T1000 (cell line): ENCODE measurements around the gene MAN2A2.
"Not testable (repeated sequence)": the region's sequence is repeated elsewhere in the genome, so short reads cannot be mapped to it uniquely, and the experiment has no call there.

Experiments
- DNase-seq: peaks from one replicate; lab custom pipeline; 2025; ENCODE audit warnings: mixed read lengths; lab: John Stamatoyannopoulos, UW

Gene MAN2A2

DNA sequence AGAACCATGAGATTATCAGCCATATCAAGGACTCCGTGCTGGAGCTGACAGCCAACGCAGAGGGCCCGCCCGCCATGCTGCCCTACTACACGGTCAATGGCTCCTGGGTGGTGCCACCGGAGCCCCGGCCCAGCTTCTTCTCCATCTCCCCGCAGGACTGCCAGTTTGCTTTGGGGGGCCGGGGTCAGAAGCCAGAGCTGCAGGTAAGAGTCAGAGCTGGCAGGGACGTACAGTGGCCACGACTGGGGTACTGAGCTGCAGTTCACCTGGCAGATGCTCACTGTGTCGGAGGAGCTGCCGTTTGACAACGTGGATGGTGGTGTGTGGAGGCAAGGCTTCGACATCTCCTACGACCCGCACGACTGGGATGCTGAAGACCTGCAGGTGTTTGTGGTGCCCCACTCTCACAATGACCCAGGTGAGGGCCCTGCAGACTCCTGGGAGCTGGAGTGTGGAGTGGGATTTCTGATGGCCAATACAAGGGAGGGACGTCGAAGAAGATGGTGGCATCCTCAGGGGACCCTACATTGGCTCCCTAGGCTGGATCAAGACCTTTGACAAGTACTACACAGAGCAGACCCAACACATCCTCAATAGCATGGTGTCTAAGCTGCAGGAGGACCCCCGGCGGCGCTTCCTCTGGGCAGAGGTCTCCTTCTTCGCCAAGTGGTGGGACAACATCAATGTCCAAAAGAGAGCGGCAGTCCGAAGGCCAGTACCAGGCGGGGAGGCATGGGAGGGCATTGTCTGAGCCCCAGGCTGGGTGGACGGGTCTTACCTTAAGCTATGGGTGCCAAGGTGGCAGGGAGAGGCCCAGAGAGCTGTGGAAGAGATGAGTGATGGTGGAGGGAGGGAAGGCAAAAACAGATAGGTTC lies 2.4 kb downstream of the MAN2A2 start:
- no peak for DNase-seq

DNA sequence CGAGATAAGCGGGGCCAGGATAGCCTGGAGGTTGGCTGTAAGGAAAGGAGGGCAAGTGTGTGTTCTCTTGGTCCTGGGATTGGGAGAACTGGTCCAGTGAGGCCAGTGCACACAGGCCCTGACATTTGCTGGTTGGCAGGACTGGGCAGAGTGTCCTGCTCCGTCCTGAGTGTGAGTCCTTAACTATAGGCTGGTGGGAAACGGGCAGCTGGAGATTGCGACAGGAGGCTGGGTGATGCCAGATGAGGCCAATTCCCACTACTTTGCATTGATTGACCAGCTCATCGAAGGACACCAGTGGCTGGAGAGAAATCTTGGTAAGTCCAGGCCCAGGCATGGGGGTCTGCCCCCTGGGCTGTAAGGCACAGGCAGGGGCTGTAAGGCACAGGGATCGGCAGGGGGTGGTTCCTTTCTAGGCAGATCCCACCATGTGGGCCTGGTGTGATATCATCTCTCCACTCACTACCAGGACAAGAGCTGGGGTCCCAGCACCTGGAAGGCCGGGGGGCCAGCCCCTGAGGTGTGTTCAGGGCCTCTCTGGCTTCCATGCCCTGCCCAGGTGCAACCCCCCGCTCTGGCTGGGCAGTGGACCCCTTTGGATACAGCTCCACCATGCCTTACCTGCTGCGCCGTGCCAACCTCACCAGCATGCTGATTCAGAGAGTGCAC lies 3.2 kb downstream of the MAN2A2 start:
- DNase-seq: no peak

DNA sequence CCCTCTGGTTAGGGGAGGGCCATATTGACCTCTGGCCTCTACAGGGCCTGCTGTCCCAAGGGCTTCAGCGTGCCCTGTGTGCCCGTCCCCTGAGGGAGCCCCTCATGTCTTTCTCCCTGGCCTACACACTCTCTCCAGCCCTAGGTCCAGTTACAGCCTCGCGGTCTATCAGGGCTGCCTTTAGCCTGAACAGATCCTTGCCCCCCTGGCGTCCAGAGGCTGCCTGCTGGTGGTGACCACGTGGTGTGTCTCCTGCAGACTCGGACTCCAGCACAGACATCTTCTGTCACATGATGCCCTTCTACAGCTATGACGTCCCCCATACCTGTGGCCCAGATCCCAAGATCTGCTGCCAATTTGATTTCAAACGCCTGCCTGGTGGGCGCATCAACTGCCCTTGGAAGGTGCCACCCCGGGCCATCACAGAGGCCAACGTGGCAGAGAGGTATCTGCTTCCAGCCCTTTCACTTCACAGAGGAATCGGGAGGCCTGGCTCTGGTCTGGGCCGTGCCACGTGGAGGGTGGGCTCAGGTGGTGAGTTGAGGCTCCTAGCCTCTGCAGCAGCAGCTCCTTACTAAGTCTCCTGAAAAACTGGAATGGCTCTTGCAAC lies 4.1 kb downstream of the MAN2A2 start:
- DNase-seq: no peak

DNA sequence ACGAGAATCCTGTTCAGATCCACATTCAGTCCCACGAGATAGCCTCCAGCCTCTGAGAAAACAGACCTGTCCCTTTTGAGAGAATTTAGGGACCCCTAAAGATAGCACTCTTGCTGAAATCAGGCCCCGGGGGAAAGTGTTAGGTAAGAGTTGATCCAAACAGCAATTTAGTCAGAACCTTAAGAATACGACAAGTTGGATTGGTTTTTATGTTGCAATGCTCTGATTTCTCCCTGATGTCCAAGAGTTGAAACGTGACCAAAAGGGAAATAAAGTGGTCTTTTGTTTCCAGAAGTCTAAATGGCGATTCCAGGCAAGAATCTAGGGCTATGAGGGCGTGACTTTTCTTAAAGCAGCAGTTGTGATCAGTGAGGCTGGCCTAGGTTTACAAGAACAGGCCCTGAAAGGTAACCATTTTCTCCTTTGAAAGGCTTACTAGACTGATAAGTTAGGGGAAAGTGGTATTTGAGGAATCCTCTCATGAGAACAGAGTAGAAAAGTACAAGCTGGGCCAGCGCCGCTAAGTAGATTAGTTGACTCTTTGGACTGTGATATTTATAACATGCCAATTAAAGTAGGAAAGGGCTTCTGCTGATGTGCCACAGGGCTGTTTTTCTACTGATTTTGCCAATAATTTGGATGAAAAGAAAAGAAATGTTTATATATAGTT lies 4.9 kb downstream of the MAN2A2 start:
- DNase-seq: no peak

DNA sequence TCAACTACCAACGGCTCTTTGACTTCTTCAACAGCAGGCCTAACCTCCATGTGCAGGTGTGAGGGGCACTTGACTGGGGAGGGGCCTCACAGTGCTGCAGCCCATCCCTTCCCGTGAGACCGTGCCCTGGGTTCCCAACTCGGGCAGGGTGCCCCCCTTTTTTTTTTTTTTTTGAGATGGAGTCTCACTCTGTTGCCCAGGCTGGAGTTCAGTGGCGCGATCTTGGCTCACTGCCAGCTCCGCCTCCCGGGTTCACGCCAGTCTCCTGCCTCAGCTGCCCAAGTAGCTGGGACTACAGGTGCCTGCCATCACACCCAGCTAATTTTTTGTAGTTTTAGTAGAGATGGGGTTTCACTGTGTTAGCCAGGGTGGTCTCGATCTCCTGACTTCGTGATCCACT lies 6.3 kb downstream of the MAN2A2 start:
- DNase-seq: not testable (repeated sequence)

DNA sequence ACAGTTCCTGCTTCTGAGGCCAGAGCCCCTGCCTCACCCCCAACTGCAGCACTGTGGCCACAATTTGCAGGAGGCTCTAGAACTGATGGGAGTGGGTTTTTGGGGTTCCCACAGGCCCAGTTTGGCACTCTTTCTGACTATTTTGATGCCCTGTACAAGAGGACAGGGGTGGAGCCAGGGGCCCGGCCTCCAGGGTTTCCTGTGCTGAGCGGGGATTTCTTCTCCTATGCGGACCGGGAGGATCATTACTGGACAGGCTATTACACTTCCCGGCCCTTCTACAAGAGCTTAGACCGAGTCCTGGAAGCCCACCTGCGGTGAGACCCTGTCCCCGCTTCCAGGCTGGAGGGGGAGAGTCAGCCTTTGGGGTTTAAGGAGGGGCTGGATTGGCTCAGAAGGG lies 6.9 kb downstream of the MAN2A2 start:
- no peak for DNase-seq

DNA sequence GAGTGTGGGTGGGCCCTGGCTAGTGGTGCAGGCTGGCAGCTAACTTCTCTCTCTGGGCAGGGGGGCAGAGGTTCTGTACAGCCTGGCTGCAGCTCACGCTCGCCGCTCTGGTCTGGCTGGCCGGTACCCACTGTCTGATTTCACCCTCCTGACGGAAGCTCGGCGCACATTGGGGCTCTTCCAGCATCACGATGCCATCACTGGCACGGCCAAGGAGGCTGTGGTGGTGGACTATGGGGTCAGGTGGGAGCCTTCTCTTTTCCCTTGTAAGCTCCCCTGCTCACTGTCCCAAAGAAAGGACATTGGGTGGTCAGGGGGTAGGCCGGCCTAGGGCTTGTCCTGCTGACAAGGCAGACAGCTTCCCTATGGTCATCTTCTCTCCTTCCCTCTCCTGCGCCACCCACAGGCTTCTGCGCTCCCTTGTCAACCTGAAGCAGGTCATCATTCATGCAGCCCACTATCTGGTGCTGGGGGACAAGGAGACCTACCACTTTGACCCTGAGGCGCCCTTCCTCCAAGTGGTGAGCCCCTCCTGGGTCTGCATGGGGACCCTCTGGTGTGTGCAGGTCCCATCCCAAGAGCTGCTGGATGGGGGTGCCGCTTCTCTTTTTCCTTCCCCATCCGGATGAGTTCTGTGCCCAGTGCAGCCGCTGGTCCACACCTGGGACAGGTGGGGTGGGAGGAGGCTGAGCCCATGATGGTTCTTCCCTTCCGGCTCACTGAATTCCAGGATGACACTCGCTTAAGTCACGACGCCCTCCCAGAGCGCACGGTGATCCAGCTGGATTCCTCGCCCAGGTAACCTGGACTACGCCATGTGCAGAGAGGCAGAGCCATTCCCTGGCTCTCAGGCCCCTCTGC lies 7.6 kb downstream of the MAN2A2 start:
- no peak for DNase-seq

DNA sequence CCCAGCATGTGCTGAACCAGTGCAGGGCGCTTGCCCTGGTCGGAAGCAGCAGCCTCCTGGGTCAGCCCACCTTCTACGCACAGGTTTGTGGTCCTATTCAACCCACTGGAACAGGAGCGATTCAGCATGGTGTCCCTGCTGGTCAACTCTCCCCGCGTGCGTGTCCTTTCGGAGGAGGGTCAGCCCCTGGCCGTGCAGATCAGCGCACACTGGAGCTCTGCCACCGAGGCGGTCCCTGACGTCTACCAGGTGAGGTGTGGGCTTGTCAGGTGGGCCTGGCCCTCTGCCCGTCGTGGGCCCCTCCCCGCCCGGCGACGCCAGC lies 8.2 kb downstream of the MAN2A2 start:
- DNase-seq: no peak

DNA sequence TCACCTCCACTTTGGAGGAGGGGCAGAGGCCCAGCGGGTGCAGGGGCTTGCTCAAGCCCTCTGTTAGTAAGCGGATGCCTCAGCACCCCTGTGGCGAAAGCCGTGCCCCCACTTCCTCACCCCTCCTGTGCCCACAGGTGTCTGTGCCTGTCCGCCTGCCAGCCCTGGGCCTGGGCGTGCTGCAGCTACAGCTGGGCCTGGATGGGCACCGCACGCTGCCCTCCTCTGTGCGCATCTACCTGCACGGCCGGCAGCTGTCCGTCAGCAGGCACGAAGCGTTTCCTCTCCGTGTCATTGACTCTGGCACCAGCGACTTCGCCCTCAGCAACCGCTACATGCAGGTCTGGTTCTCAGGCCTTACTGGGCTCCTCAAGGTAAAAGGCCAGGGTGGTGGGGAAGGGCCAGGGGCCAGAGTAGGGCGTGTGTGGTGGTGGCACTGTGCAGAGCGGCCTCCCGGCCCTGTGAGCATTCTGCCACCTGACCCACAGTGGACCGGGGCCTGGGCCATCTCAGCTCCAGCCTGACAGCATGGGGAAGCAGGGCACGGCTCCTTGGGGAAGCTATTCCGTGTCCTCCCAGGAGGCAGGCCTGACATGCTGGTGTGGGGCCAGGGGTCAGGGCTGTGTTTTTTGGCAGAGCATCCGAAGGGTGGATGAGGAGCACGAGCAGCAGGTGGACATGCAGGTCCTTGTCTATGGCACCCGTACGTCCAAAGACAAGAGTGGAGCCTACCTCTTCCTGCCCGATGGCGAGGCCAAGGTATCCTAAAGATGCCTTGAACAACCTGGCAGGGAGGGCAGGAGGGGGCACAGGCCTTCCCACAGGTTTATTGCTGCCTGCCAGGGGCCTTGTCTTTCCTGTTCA lies 9.0 kb downstream of the MAN2A2 start:
- no peak for DNase-seq

DNA sequence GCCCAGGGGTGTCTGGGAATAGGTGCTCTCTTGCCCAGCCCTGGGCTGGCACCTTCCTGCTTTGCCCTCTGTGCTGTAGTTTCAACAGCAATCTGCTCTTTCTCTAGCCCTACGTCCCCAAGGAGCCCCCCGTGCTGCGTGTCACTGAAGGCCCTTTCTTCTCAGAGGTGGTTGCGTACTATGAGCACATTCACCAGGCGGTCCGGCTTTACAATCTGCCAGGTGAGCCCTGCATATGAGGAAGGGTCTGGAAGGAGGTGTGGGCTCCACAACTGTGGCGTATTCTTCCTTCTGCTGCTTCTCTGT lies 9.6 kb downstream of the MAN2A2 start:
- no peak for DNase-seq

DNA sequence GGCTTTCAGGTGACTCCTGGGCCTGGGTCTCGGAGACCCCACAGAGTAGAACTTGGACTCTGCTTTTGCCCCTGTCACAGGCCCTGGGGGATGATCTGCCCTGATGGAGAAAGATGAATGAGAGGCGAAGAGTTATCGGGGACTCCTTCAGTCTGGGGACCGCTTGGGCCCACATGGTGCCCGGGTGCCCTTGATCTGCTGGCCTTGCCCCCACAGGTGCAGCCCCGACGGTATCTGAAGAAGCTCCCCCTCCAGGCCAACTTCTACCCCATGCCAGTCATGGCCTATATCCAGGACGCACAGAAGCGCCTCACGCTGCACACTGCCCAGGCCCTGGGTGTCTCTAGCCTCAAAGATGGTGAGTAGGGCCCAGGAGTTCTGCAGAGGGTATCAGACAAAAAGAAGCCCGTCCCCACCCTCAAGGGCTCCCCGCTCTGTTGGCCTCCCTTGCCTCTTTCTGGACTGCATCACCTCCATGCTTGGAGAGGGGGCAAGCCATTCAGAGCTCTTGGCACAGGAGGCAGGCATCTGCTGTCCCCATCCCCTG lies 10.4 kb downstream of the MAN2A2 start:
- no peak for DNase-seq

DNA sequence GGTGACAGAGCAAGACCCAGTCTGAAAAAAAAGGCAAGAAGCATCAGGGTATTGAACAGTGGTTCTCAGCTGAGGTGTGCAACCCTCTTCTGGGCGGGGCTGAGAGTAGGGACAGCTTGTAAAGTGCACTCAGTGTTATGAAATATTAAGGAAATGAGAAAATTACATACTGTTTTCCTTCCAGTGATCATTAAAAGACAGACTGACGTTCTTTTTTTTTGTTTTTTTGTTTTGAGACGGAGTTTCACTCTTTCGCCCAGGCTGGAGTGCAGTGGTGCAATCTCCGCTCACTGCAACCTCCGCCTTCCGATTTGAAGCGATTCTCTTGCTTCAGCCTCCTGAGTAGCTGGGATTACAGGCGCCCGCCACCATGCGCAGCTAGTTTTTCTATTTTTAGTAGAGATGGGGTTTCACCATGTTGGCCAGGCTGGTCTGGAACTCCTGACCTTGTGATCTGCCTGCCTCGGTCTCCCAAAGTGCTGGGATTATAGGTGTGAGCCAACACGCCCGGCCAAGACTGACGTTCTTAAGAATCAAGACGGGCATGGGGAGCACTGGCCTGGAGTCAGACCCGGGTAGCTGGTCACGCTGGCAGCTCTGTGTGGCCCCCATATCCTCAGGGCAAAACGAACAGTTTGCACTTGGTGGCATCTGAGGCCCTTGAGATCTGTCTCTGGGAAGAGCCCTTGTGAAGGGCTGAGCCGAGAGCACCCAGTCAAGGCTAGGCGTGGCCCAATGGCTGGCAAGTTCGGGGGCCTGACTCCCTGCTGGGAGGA lies 11.4 kb downstream of the MAN2A2 start:
- no peak for DNase-seq

DNA sequence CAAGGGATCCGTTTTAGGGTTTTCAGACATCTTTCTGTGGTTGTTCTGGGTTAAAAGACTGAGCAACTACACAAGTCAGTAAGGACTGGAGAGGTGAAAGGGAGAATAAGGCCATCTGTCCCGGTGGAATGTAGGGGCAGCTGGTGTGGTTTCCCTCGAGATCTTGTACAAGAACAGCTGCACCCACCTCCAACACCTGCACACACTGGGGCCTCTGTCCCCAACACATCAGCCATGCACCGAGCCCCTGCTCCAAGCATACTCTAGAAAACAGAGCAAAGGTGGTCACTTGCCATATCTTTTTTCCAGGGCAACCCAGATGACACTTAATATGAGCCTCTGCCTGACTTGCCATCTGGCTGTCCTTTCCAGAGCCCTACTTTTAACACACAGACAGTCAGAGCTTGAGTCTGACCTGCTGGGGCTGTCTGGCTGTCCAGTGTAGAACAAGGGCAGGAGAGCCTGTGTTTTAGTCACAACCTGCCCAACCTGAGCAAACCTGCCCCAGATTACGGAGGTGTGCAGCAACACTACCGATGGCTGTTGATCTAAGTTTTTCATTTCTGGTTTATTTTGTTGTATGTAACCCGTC lies 12.2 kb downstream of the MAN2A2 start:
- no peak for DNase-seq

DNA sequence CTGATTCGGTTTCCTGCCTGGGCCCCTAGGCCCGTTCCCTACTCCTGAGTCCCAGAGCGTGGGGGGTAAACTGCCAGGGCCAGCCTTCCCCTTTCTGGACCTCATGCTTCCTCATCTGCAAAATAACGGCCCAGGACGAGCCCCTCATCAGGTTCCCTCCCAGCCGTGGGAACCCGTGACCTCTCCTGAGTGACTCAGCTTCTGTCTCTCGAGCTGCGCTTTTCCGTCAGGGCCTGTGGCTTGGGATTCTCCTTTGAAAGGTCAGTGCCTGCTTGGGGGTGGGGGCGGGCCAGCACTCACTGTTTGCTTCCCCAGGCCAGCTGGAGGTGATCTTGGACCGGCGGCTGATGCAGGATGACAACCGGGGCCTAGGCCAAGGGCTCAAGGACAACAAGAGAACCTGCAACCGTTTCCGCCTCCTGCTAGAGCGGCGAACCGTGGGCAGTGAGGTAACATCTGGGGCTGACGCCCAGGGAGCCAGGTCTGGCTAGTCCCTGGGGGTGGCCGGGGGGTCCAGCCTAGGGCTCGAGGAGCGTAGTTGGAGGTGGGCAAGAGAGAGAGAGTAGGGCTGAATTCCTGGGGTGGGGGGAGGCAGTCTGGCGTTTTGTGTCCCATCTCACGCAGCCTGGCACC lies 12.8 kb downstream of the MAN2A2 start:
- DNase-seq: no peak

DNA sequence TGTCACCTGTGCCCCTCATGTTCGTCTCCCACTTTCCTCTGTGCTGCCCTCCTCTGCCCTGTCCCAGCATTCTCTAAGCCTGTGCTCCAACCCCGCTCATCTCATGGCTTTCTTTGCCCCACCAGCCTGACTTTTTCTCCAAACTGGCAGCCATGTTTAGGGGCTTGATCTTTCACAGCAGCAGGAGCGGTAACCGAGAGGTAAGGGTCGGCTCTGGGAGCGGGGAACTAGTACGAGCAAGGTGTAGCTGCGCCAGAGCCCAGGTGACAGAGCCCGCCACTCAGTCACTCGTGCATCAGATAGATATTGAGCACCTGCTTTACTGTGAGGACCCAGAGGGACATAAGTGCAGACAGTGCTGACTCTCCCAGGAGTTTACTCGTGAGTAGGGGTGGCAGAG lies 13.4 kb downstream of the MAN2A2 start:
- no peak for DNase-seq

DNA sequence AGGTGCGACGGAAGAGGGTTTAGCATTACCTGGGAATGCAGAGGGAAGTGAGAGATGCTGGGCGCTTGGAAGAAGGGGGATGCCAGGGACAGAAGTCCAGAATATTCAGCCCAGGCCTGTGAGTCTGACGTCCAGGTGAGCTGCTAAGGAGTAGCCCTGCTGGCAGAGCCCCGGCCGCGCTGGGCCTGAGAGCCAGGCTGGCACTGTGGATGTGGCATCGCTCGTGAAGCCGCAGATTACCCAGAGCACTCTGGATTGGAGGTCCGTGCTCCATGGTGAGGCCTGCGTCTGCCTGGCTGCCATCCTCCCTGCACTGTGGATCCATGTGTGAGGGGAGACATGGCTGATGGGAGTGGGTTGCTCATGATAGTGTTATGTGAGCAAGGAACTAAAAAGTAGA lies 14.5 kb downstream of the MAN2A2 start:
- DNase-seq: no peak

DNA sequence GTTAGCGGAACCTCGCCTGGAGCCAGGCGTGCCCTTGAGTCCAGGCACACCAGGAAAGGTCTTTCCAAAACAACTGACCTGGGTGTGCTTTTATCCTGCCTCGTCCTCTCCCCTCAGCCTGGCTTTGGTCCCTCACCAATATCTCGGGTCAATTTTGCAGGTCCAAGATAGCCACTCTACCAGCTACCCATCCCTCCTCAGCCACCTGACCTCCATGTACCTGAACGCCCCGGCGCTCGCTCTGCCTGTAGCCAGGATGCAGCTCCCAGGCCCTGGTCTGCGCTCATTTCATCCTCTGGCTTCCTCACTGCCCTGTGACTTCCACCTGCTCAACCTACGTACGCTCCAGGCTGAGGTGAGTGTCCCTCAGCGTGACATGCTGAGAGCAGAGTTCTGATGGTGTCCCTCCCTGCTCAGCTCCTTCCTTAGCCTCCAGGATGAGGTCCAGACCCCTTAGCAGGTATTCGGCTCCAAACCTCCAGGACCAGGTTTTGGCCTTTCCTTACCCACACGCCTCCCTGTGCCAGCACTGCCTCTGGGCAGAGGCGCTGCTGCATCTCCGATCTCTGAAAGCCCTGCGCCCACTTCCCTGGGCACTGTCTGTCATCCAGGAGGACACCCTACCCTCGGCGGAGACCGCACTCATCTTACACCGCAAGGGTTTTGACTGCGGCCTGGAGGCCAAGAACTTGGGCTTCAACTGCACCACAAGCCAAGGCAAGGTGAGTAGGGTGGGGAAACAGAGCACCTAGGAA lies 15.1 kb downstream of the MAN2A2 start:
- no peak for DNase-seq

DNA sequence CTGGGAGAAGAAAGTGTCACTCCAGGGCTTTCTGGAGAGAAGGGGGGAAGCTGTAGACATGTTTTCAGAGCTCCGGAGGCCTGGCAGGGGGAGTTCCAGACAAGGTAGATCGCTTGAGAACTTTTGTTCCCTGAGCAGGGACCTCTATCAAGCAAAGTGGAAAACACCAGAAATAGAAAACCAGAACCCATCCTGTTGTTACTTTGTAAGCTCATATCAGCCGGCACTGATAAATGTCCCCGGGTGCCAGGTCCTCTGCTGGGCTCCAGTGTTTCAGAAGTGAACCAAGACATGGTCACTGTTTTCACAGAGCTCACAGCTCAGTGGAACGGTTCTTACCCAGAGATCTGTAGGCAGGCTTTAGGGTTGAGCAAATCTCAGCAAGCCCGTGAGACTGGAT lies 15.7 kb downstream of the MAN2A2 start:
- DNase-seq: no peak
